Cardiac fibroblast (primary cell): ENCODE data around the gene GFRA1.
A peak's percentile ranks its signal among the peaks of the same experiment; 100 is the strongest.

Experiments used
- DNase-seq, 2 donors: peaks; one replicate each; pipeline versions ENCODE4 v3.0.0 to v3.0.0-alpha.2; 2010; ENCODE audit warnings: low read depth in 2 of 2
- H3K4me3 ChIP-seq, 2 donors: replicated peaks in 1 of 2; 1 replicate in 1 of 2; 2 replicates in 1 of 2; pipeline ENCODE4 v1.5.1; 2011; ENCODE audit warnings: low read depth in 2 of 2, low read length in 2 of 2, mild to moderate bottlenecking in 2 of 2, moderate library complexity in 1 of 2
- TF ChIP-seq, protein P1 (sequence below): IDR thresholded peaks from one replicate; pipeline ENCODE4 v1.5.1; 2011; ENCODE audit warnings: low read depth, mild to moderate bottlenecking, low read length, inconsistent platforms

The GFRA1 gene

DNA sequence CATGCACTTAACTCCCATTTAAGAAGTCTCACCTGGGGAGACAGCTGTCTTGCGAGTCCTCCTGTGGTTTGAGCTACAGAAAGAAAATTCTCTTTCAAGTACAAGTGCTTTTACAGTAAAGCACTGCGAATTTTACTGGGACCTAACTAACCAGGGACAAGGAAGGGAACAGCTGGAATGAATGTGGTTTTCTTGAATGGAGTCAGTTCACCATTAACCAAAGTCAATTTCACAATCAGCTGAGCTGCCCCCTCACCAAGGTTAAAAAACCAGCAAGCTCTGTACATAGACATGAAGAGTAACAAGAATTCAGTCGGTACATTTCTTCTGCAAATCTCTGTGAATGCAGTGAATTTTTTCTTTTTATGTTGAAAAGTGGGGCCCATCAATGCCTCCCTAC lies 56.3 kb downstream of the GFRA1 start:
- DNase-seq = no peak
- no peak overlapping the region for H3K4me3 ChIP-seq
- TF ChIP-seq, protein P1, sequence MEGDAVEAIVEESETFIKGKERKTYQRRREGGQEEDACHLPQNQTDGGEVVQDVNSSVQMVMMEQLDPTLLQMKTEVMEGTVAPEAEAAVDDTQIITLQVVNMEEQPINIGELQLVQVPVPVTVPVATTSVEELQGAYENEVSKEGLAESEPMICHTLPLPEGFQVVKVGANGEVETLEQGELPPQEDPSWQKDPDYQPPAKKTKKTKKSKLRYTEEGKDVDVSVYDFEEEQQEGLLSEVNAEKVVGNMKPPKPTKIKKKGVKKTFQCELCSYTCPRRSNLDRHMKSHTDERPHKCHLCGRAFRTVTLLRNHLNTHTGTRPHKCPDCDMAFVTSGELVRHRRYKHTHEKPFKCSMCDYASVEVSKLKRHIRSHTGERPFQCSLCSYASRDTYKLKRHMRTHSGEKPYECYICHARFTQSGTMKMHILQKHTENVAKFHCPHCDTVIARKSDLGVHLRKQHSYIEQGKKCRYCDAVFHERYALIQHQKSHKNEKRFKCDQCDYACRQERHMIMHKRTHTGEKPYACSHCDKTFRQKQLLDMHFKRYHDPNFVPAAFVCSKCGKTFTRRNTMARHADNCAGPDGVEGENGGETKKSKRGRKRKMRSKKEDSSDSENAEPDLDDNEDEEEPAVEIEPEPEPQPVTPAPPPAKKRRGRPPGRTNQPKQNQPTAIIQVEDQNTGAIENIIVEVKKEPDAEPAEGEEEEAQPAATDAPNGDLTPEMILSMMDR = no peak

DNA sequence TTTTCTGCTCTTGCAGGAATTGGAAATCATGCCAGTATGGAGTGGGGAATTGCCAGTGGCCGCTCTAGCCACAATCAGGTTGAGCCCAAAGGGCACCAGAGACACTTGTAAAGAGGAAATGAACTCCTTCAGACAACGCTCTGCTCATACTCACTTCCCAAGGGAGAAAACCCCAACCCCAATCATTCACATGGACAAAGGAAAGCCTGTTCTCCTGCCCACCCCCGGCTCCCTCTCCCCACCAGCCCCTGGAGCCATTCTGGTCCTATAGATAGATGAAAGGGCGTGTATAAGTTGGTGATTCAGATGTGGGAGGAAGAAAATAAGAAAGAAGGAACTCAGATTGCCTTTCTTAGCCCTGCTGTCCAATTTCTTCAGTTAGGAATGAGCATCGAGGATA lies 57.4 kb downstream of the GFRA1 start:
- no peak for DNase-seq
- no peak overlapping the region for H3K4me3 ChIP-seq
- TF ChIP-seq, protein P1 = no peak

DNA sequence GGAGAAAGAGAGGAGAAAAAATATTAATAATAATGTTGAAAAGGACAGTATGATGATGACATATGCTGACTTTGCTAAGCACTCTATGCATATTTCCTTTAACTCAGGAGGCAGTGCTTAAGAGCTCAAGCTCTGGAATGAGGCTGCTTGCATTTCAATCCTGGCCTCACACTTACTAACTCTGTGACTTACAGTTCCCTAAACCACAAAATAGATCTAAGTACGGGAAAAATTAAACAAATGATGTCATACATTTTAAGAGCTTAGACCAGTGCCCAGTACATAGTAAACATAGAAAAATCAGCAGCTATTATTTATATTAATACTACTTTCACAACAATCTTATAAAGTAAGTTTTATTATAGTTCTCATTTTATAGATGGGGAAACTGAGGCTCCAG lies 61.3 kb downstream of the GFRA1 start:
- TF ChIP-seq, protein P1 = no peak
- DNase-seq = peak; percentile 1 to 3
- H3K4me3 ChIP-seq = no peak overlapping the region

DNA sequence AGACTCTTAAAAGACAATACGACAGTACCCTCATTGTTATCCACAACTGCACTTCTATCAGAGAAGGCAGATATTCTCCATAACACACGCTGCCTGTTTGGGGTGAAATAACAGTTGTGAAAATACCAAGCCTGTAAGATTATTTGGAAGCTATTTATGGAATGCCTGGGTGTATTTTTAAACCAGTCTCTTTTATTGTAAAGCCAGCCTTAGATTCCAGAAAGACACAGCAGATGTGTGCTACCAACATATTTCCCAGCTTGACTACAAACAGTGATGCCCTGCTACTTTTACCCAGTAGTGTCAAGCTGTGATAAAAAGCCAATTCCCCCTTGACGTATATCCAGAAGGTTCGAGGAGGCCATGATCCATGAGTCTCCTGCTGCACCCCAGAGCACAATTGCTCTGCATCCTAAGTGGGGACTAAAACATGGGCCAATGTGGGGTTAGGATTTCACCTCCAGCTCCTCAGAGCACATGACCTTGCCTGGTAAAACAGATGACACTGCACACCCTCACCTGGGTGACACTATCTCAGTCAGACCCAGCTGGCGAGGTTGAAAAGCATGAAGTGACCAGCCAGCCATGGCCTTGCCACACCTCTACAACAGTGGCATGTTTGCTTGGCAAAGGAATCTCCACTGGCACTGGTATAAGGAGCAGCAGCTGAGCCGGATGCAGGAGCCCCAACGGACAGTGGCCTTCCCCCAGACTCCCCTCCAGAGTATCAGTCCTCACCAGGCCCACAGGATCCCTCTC lies 62.2 kb downstream of the GFRA1 start:
- DNase-seq = no peak
- TF ChIP-seq, protein P1 = no peak

DNA sequence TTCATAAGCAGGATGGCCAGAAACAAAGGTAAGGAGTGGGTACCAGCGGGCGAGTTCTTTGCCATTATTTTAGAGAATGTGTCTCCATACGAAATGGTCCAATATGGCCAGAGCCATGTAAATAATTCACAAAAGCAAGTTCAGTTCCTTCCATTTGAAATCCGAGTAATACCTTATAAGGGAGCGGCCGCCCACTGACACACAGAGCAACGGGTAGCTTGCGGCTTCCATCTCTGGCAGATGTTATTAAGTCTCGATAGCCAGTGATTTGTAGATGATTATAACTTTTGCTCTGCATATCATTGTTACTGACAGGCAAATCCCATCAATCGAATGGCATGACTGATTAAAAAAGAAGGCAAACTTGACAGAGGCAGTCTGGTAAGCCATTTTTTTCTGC lies 63.2 kb downstream of the GFRA1 start:
- TF ChIP-seq, protein P1 = no peak
- no peak for DNase-seq
- H3K4me3 ChIP-seq = no peak overlapping the region

More for the DNA sequence above, 62.2 kb downstream of the GFRA1 start:
- no peak overlapping the region for H3K4me3 ChIP-seq

DNA sequence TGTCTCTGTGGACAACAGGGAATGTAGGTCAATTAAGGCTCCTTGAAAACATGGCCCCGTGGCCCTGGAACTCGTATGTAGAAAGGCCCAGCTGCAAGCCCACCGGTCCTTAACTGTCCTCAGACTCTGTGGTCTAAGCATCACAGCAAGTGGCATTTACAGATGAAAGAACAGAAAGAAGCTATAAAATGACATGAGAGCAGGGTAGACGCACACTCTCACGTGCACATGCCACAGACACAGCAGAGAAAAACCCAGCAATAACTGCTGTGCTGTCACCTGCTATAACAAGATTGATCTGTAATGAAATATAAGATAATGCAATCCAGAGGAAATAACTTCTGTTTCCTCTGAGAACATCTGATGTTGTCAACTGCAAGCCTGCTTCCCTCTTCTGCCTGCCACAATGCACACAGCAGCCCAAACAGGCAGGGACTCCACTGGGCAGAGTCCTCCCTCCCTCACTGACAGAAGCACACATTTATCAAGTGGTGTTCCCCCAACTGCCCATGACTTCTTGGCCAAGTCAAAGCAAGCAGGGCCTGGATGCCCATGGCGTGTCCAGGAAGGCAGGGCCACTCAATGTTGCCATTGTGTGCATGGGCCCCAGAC lies 63.9 kb downstream of the GFRA1 start:
- TF ChIP-seq, protein P1 = no peak
- DNase-seq = no peak
- H3K4me3 ChIP-seq = no peak overlapping the region

DNA sequence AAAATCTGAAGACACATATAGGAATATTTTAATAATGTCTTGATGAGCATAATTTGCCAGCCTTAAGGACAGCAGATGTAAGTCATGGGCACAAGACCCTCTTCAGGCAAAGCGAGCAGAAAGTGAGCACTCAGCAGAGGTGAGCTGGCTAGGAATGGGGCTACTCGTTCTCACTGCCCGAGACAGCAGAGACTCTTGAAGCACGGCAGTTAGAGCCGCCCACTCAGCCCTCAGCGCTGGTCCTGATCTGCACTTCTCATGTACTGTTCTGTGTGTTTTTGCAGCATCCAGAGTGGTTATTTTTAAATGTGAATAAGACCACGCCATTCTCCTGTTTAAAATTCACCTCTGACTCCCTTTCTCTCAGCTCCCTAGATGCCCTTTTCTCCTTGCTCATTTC lies 65.3 kb downstream of the GFRA1 start:
- DNase-seq = no peak
- TF ChIP-seq, protein P1 = no peak

More for the DNA sequence above, 65.3 kb downstream of the GFRA1 start:
- H3K4me3 ChIP-seq = no peak overlapping the region
